Activated effector memory CD4-positive, alpha-beta T cell treated with Interleukin-2 at 50 U/mL for 16 hours (primary cell): ENCODE measurements around the gene ACYP1.

Experiments used
- DNase-seq: peaks from one replicate; pipeline ENCODE4 v3.0.0-alpha.2; 2020

Gene ACYP1

GRCh38 chr14:75030147-75030546, 33.7 kb downstream of the ACYP1 start:
- no peak for DNase-seq

- DNase-seq = no peak
These were observed 37.9 kb downstream of the ACYP1 start for GRCh38 chr14:75025876-75026275.

- no peak for DNase-seq
These were observed 38.7 kb downstream of the ACYP1 start for GRCh38 chr14:75025082-75025481.

GRCh38 chr14:75023108-75023507, 40.7 kb downstream of the ACYP1 start:
- no peak for DNase-seq

GRCh38 chr14:75022655-75023054, 41.2 kb downstream of the ACYP1 start:
- no peak for DNase-seq

- DNase-seq = no peak
These were observed 45.1 kb downstream of the ACYP1 start for GRCh38 chr14:75018694-75019093.

GRCh38 chr14:75016815-75017214, 47.0 kb downstream of the ACYP1 start:
- no peak for DNase-seq

- no peak for DNase-seq
These were observed 48.3 kb downstream of the ACYP1 start for GRCh38 chr14:75015496-75015895.

- DNase-seq = no peak
These were observed 50.5 kb downstream of the ACYP1 start for GRCh38 chr14:75013290-75013689.

- DNase-seq = no peak
These were observed 52.3 kb downstream of the ACYP1 start for GRCh38 chr14:75011356-75011994.

GRCh38 chr14:75010472-75011093, 53.2 kb downstream of the ACYP1 start:
- DNase-seq = no peak

GRCh38 chr14:75009176-75009575, 54.6 kb downstream of the ACYP1 start:
- DNase-seq = no peak

- DNase-seq = no peak
These were observed 58.5 kb downstream of the ACYP1 start for GRCh38 chr14:75005357-75005756.

GRCh38 chr14:75003250-75004027, 60.4 kb downstream of the ACYP1 start:
- DNase-seq = no peak
